Epithelial cell of proximal tubule (primary cell): ENCODE results near the gene GVQW3. TPM values are rescaled to one million over a fixed set of nuclear protein-coding genes. Genes with fewer than 3 reads are reported as not detected.
A peak's percentile ranks its signal among the peaks of the same experiment; 100 is the strongest.

Experiments
- DNase-seq: peaks from one replicate; pipeline ENCODE4 v3.0.0-alpha.2; 2011; ENCODE audit warnings: low read depth
- H3K4me3 ChIP-seq: 2 replicates; pipeline ENCODE4 v1.5.1; 2011; ENCODE audit warnings: low read depth, mild to moderate bottlenecking, low read length
- CTCF ChIP-seq: conservative IDR thresholded peaks from 2 replicates; pipeline ENCODE4 v1.5.1; 2012; ENCODE audit warnings: low read depth, mild to moderate bottlenecking, low read length
- total RNA-seq: library from RNA; depleted of rRNA; stranded (reverse); fragments of >200 nt; gene quantifications from 2 replicates; pipeline ENCODE4 v1.2.3, GENCODE V29; 2015

The GVQW3 gene
- total RNA-seq, 1 donor from 2014 or later, result 7.0 TPM

- H3K4me3 ChIP-seq, result no peak overlapping the region
- DNase-seq, result no peak
- no peak for TF ChIP-seq CTCF
Observed at GRCh38 chr11:76339221-76339620, 41.9 kb upstream of the GVQW3 start.

- DNase-seq, result no peak
- H3K4me3 ChIP-seq, result no peak overlapping the region
- peak; percentile 29 for TF ChIP-seq CTCF
Observed at GRCh38 chr11:76347466-76347865, 33.7 kb upstream of the GVQW3 start.

DNA sequence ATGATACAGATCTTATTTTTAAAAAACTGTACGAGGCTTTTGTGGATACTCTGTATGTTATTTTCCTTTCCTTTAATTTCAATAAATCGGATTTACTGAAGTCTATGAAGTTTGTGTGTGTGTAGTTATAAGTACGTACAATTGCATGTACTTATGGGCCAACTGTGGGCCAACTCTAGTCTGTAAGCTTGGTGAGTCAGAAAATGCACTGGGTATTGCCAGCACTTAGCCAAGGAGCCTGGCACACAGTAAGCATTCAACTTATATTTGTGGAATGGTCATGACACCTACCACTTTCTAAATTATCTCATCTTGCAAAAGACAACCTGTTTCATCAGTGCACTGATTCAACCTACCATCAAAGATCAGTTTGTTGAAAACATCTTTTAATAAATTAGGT lies 32.8 kb upstream of the GVQW3 start:
- no peak for DNase-seq
- H3K4me3 ChIP-seq, result no peak overlapping the region
- no peak for TF ChIP-seq CTCF

DNA sequence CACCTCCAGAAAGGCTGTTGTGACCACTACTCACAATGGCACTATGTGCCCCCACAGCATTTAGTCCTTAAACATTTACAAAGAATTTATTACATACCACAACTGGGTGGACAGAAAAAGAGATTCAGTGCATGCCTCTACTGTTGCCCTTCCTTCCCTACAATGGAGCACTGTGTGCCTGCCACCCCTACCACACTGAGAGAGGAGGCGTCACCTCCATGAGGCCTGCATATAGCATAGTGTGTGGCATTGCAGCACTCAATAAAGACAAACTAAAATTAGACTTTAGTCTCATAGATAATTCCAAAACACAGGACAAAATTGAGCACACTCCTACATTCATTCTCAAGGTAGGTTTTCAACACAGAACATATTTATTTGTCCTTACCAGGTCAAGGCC lies 26.0 kb upstream of the GVQW3 start:
- no peak overlapping the region for H3K4me3 ChIP-seq
- TF ChIP-seq CTCF, result no peak
- DNase-seq, result no peak

GRCh38 chr11:76361374-76361773 lies 19.7 kb upstream of the GVQW3 start:
- no peak for TF ChIP-seq CTCF
- H3K4me3 ChIP-seq, result no peak overlapping the region
- no peak for DNase-seq

GRCh38 chr11:76361776-76362175 lies 19.3 kb upstream of the GVQW3 start:
- DNase-seq, result no peak
- H3K4me3 ChIP-seq, result no peak overlapping the region
- TF ChIP-seq CTCF, result no peak

GRCh38 chr11:76362716-76363115 lies 18.4 kb upstream of the GVQW3 start:
- no peak overlapping the region for H3K4me3 ChIP-seq
- TF ChIP-seq CTCF, result no peak
- no peak for DNase-seq
